ENCODE results near the gene DCN.

DCN gene

GRCh38 chr12:91099341-91099740 is 83.3 kb downstream of the DCN start:
- DNase-seq (ENCODE audit: low spot score) = no peak

- no peak for DNase-seq (ENCODE audit: low spot score)
Observed at GRCh38 chr12:91098941-91099340, 83.7 kb downstream of the DCN start.

- DNase-seq (ENCODE audit: low spot score) = no peak
Observed at GRCh38 chr12:91098461-91098860, 84.2 kb downstream of the DCN start.

GRCh38 chr12:91094957-91095356 is 87.7 kb downstream of the DCN start:
- DNase-seq (ENCODE audit: low spot score) = no peak

- no peak for DNase-seq (ENCODE audit: low spot score)
Observed at GRCh38 chr12:91094032-91094662, 88.5 kb downstream of the DCN start.

- DNase-seq (ENCODE audit: low spot score) = no peak
Observed at GRCh38 chr12:91093341-91093740, 89.3 kb downstream of the DCN start.

GRCh38 chr12:91091916-91092715 is 90.5 kb downstream of the DCN start:
- DNase-seq (ENCODE audit: low spot score) = no peak
